WTC11 (cell line): ENCODE measurements around the gene CFAP92. TPM values are rescaled to one million over a fixed set of nuclear protein-coding genes. Genes with fewer than 3 reads are reported as not detected.

Source experiments
- ATAC-seq: fragments of 200-7000 bp; cut with Tn5 transposase; 2 replicates; pipeline ENCODE4 v1.10.0; 2021; ENCODE audit warnings: mild to moderate bottlenecking, moderate library complexity
- CTCF ChIA-PET: fragments of 300-600 bp; sonication (Branson Sonifier 250); formaldehyde crosslinking; loops from one replicate; lab custom pipeline; 2021; ENCODE audit warnings: antibody characterized with exemption; lab: Charles Lee
- POLR2A ChIA-PET: fragments of 350-600 bp; sonication (Branson Sonifier 250); formaldehyde crosslinking; loops from one replicate; lab custom pipeline; 2021; ENCODE audit warnings: antibody characterized with exemption; lab: Charles Lee
- DNase-seq: peaks from one replicate; pipeline ENCODE4 v3.0.0; 2021; ENCODE audit warnings: low spot score
- H3K27ac Mint-ChIP-seq: 2 replicates; pipeline ENCODE4 v1.8.0; 2021; ENCODE audit warnings: mixed read lengths
- H3K27me3 Mint-ChIP-seq: 2 replicates; pipeline ENCODE4 v1.8.0; 2021; ENCODE audit warnings: low read depth, mild to moderate bottlenecking, moderate library complexity, mixed read lengths
- H3K36me3 Mint-ChIP-seq: 2 replicates; pipeline ENCODE4 v1.8.0; 2021; ENCODE audit warnings: mixed read lengths
- H3K4me1 Mint-ChIP-seq: 2 replicates; pipeline ENCODE4 v1.8.0; 2022; ENCODE audit warnings: mixed read lengths
- H3K4me3 Mint-ChIP-seq: 2 replicates; pipeline ENCODE4 v1.8.0; 2021; ENCODE audit warnings: mild to moderate bottlenecking, moderate library complexity, mixed read lengths
- H3K9me3 Mint-ChIP-seq: 2 replicates; pipeline ENCODE4 v1.8.0; 2021; ENCODE audit warnings: mixed read lengths
- AFF4 ChIP-seq: sonication (generic); formaldehyde crosslinking; IDR thresholded peaks from 2 replicates; pipeline ENCODE4 v1.8.1; 2023; ENCODE audit warnings: mild to moderate bottlenecking, missing genetic modification reagents, borderline replicate concordance
- ELF4 ChIP-seq: sonication (generic); formaldehyde crosslinking; IDR thresholded peaks from 2 replicates; pipeline ENCODE4 v1.8.1; 2022; ENCODE audit warnings: low read depth, mild to moderate bottlenecking, moderate library complexity, missing genetic modification reagents
- GTF2I ChIP-seq: fragments of 250-450 bp; sonication (Bioruptor Pico); conservative IDR thresholded peaks from 2 replicates; pipeline ENCODE4 v1.4.0; 2021; ENCODE audit warnings: mild to moderate bottlenecking
- JUN ChIP-seq: sonication (generic); formaldehyde crosslinking; IDR thresholded peaks from 2 replicates; pipeline ENCODE4 v1.8.0; 2023; ENCODE audit warnings: mild to moderate bottlenecking, missing genetic modification reagents
- NFE2L1 ChIP-seq: sonication (generic); formaldehyde crosslinking; IDR thresholded peaks from 2 replicates; pipeline ENCODE4 v1.8.1; 2023; ENCODE audit warnings: missing genetic modification reagents
- NR2C2 ChIP-seq: sonication (generic); formaldehyde crosslinking; IDR thresholded peaks from 2 replicates; pipeline ENCODE4 v1.8.0; 2022; ENCODE audit warnings: mild to moderate bottlenecking, missing genetic modification reagents
- SOX15 ChIP-seq: fragments of 250-450 bp; sonication (Bioruptor Pico); IDR thresholded peaks from 2 replicates; pipeline ENCODE4 v1.9.0; 2021; ENCODE audit warnings: mild to moderate bottlenecking
- STAT6 ChIP-seq: sonication (generic); formaldehyde crosslinking; conservative IDR thresholded peaks from 2 replicates; pipeline ENCODE4 v1.8.1; 2023; ENCODE audit warnings: mild to moderate bottlenecking, low read depth, missing genetic modification reagents, moderate library complexity
- ZBTB43 ChIP-seq: sonication (generic); formaldehyde crosslinking; IDR thresholded peaks from 2 replicates; pipeline ENCODE4 v1.8.1; 2023; ENCODE audit warnings: mild to moderate bottlenecking, missing genetic modification reagents
- ZNF317 ChIP-seq: sonication (generic); formaldehyde crosslinking; IDR thresholded peaks from 2 replicates; pipeline ENCODE4 v1.8.1; 2023; ENCODE audit warnings: low read depth, mild to moderate bottlenecking, moderate library complexity, missing genetic modification reagents, borderline replicate concordance
- ZNF396 ChIP-seq: fragments of 250-450 bp; sonication (Bioruptor Pico); IDR thresholded peaks from 2 replicates; pipeline ENCODE4 v1.8.0; 2021; ENCODE audit warnings: mild to moderate bottlenecking, moderate library complexity, borderline replicate concordance
- ZNF423 ChIP-seq: fragments of 250-450 bp; sonication (Bioruptor Pico); IDR thresholded peaks from 2 replicates; pipeline ENCODE4 v2.1.2; 2022; ENCODE audit warnings: mild to moderate bottlenecking, moderate library complexity
- ZNF425 ChIP-seq: fragments of 250-450 bp; sonication (Bioruptor Pico); conservative IDR thresholded peaks from 2 replicates; pipeline ENCODE4 v1.9.0; 2021; ENCODE audit warnings: mild to moderate bottlenecking
- ZNF532 ChIP-seq: fragments of 250-450 bp; sonication (Bioruptor Pico); IDR thresholded peaks from 2 replicates; pipeline ENCODE4 v1.9.0; 2021; ENCODE audit warnings: mild to moderate bottlenecking, borderline replicate concordance
- total RNA-seq: library from RNA; stranded (reverse); gene quantifications from 3 replicates; pipeline ENCODE4 v1.2.3, GENCODE V29; 2021

Gene CFAP92
- total RNA-seq, 1 experiment from 2014 or later, result 2.9 TPM

GRCh38 chr3:129040579-129041300 lies 46.9 kb upstream of the CFAP92 start:
- Mint-ChIP-seq H3K4me3 (no peak overlapping the region), H3K36me3 (no peaks in the 10 kb centered on the region), H3K27me3 (peaks cover 30% of the 10 kb centered on the region), H3K27ac (no peak overlapping the region), H3K4me1 (peaks cover 20% of the 10 kb centered on the region)
- ATAC-seq (peak; percentile 59), DNase-seq (no peak)
- POLR2A ChIA-PET, result no interaction called here
- TF ChIP-seq ELF4 (no peak), ZNF532 (CRISPR knock-in tag) (no peak), AFF4 (CRISPR knock-in tag) (no peak)
- TF ChIP-seq, all 79 proteins: peak for 0
- H3K9me3 Mint-ChIP-seq, result peaks cover 5% of the 10 kb centered on the region; the same call in 1 of the 2 replicates
- CTCF ChIA-PET, result interaction anchor here (1.2 to 2.6 kb wide), 3 partner anchors 12 to 71 kb away, joined by 3 to 16 read pairs (median 4); partner anchors contain the start of gene CFAP92

GRCh38 chr3:129040039-129040336 lies 46.1 kb upstream of the CFAP92 start:
- H3K9me3 Mint-ChIP-seq, result peaks cover 5% of the 10 kb centered on the region; the same call in 1 of the 2 replicates
- no peak for DNase-seq
- H3K4me3 Mint-ChIP-seq, result no peak overlapping the region
- no peak for ATAC-seq
- POLR2A ChIA-PET, result no interaction called here
- H3K27me3 Mint-ChIP-seq, result peaks cover 25% of the 10 kb centered on the region
- CTCF ChIA-PET, result interaction anchor here (1.4 to 2.7 kb wide), 3 partner anchors 12 to 70 kb away, joined by 5 to 13 read pairs (median 5); no protein-coding TSS in a partner anchor
- H3K36me3 Mint-ChIP-seq, result no peaks in the 10 kb centered on the region
- peaks cover 20% of the 10 kb centered on the region for H3K4me1 Mint-ChIP-seq
- H3K27ac Mint-ChIP-seq, result no peak overlapping the region
- TF ChIP-seq ZNF532 (CRISPR knock-in tag), result no peak
- TF ChIP-seq NFE2L1 (CRISPR knock-in tag), result no peak
- TF ChIP-seq SOX15 (CRISPR knock-in tag), result no peak
- TF ChIP-seq ZNF396 (CRISPR knock-in tag), result no peak
- no peak for TF ChIP-seq ZNF317 (CRISPR knock-in tag)
- no peak for TF ChIP-seq ZNF425
- no peak for TF ChIP-seq STAT6 (CRISPR knock-in tag)
- no peak for TF ChIP-seq ZNF423 (CRISPR knock-in tag)
- TF ChIP-seq ZBTB43 (CRISPR knock-in tag), result no peak
- no peak for TF ChIP-seq GTF2I (CRISPR knock-in tag)
- no peak for TF ChIP-seq JUN (CRISPR knock-in tag)
- TF ChIP-seq NR2C2 (CRISPR knock-in tag), result no peak
